ENCODE measurements around the gene CCNT2. TPM values are rescaled to one million over a fixed set of nuclear protein-coding genes. Genes with fewer than 3 reads are reported as not detected.
"Not testable (repeated sequence)": the region's sequence is repeated elsewhere in the genome, so short reads cannot be mapped to it uniquely, and the experiment has no call there.

CCNT2 gene
- total and polyA plus RNA-seq, 2 experiments from 2014 or later, result 13.1 to 41.7 TPM

- no peaks in the 10 kb centered on the region for H3K9me2 ChIP-seq (replicated peaks; ENCODE audit: insufficient read depth)
- peaks cover 12% of the 10 kb centered on the region for H4K20me1 ChIP-seq (ENCODE audit: insufficient read depth, poor library complexity, severe bottlenecking)
- no peak overlapping the region for H3K4me3 ChIP-seq
- no peaks in the 10 kb centered on the region for H3K27me3 ChIP-seq
- no peaks in the 10 kb centered on the region for H3K4me1 ChIP-seq (ENCODE audit: insufficient read depth)
- no peak overlapping the region for H2AFZ ChIP-seq
- no peak for TF ChIP-seq CTCF (IDR thresholded peaks at IDR 0.05; ENCODE audit: poor library complexity)
- peaks cover 9% of the 10 kb centered on the region for H3K79me2 ChIP-seq
- no peaks in the 10 kb centered on the region for H3K9me3 ChIP-seq (ENCODE audit: low read depth)
- 94% methylated on average over 3 of the region's 3 CpGs for WGBS (ENCODE audit: low lambda C conversion rate, missing lambda C conversion rate)
- H3K4me2 ChIP-seq, result no peak overlapping the region
- H3K27ac ChIP-seq, result no peak overlapping the region
- no peaks in the 10 kb centered on the region for H3K36me3 ChIP-seq (replicated peaks; ENCODE audit: insufficient read depth, low read depth)
- DNase-seq (ENCODE audit: low spot score), result no peak
Measured at GRCh38 chr2:134952608-134953007, 34.0 kb downstream of the CCNT2 start.

GRCh38 chr2:134954065-134954464 is 35.4 kb downstream of the CCNT2 start:
- no peaks in the 10 kb centered on the region for H3K9me3 ChIP-seq (ENCODE audit: low read depth)
- no peaks in the 10 kb centered on the region for H3K4me1 ChIP-seq (ENCODE audit: insufficient read depth)
- peaks cover 12% of the 10 kb centered on the region for H4K20me1 ChIP-seq (ENCODE audit: insufficient read depth, poor library complexity, severe bottlenecking)
- WGBS (ENCODE audit: low lambda C conversion rate, missing lambda C conversion rate), result 98% methylated on average over 5 of the region's 5 CpGs
- no peak overlapping the region for H3K4me2 ChIP-seq
- H2AFZ ChIP-seq, result no peak overlapping the region
- no peak overlapping the region for H3K27ac ChIP-seq
- H3K27me3 ChIP-seq, result no peaks in the 10 kb centered on the region
- no peaks in the 10 kb centered on the region for H3K36me3 ChIP-seq (replicated peaks; ENCODE audit: insufficient read depth, low read depth)
- DNase-seq (ENCODE audit: low spot score), result no peak
- H3K9me2 ChIP-seq (replicated peaks; ENCODE audit: insufficient read depth), result no peaks in the 10 kb centered on the region
- no peak overlapping the region for H3K4me3 ChIP-seq
- TF ChIP-seq EZH2 (IDR thresholded peaks at IDR 0.05; ENCODE audit: borderline replicate concordance), result no peak
- TF ChIP-seq EZH2phosphoT487 (IDR thresholded peaks at IDR 0.05; ENCODE audit: low read depth, severe bottlenecking, unreplicated experiment), result no peak
- no peak for TF ChIP-seq CTCF (IDR thresholded peaks at IDR 0.05; ENCODE audit: poor library complexity)
- H3K79me2 ChIP-seq, result peaks cover 8% of the 10 kb centered on the region

GRCh38 chr2:134955744-134956143 is 37.1 kb downstream of the CCNT2 start:
- Histone ChIP-seq H3K27me3 (no peaks in the 10 kb centered on the region), H3K36me3 (replicated peaks; ENCODE audit: insufficient read depth, low read depth) (no peaks in the 10 kb centered on the region), H3K79me2 (peaks cover 3% of the 10 kb centered on the region), H3K27ac (no peak overlapping the region), H3K9me2 (replicated peaks; ENCODE audit: insufficient read depth) (no peaks in the 10 kb centered on the region), H3K4me1 (ENCODE audit: insufficient read depth) (no peaks in the 10 kb centered on the region), H3K4me2 (no peak overlapping the region), H2AFZ (no peak overlapping the region), H4K20me1 (ENCODE audit: insufficient read depth, poor library complexity, severe bottlenecking) (peaks cover 9% of the 10 kb centered on the region), H3K4me3 (no peak overlapping the region), H3K9me3 (ENCODE audit: low read depth) (no peaks in the 10 kb centered on the region)
- TF ChIP-seq EZH2phosphoT487 (IDR thresholded peaks at IDR 0.05; ENCODE audit: low read depth, severe bottlenecking, unreplicated experiment), result no peak
- no peak for TF ChIP-seq EZH2 (IDR thresholded peaks at IDR 0.05; ENCODE audit: borderline replicate concordance)
- no peak for TF ChIP-seq CTCF (IDR thresholded peaks at IDR 0.05; ENCODE audit: poor library complexity)
- WGBS (ENCODE audit: low lambda C conversion rate, missing lambda C conversion rate), result 0% methylated on average over 1 of the region's 1 CpG
- DNase-seq (ENCODE audit: low spot score), result no peak

GRCh38 chr2:134957477-134957876 is 38.9 kb downstream of the CCNT2 start:
- no peak overlapping the region for H3K4me2 ChIP-seq
- TF ChIP-seq EZH2 (IDR thresholded peaks at IDR 0.05; ENCODE audit: borderline replicate concordance) (no peak), EZH2phosphoT487 (IDR thresholded peaks at IDR 0.05; ENCODE audit: low read depth, severe bottlenecking, unreplicated experiment) (no peak), CTCF (IDR thresholded peaks at IDR 0.05; ENCODE audit: poor library complexity) (no peak)
- H3K79me2 ChIP-seq, result no peaks in the 10 kb centered on the region
- H3K9me3 ChIP-seq (ENCODE audit: low read depth), result no peaks in the 10 kb centered on the region
- no peaks in the 10 kb centered on the region for H3K36me3 ChIP-seq (replicated peaks; ENCODE audit: insufficient read depth, low read depth)
- H3K4me1 ChIP-seq (ENCODE audit: insufficient read depth), result no peaks in the 10 kb centered on the region
- no peaks in the 10 kb centered on the region for H3K9me2 ChIP-seq (replicated peaks; ENCODE audit: insufficient read depth)
- no peak overlapping the region for H3K4me3 ChIP-seq
- no peak for DNase-seq (ENCODE audit: low spot score)
- no peak overlapping the region for H3K27ac ChIP-seq
- no peaks in the 10 kb centered on the region for H3K27me3 ChIP-seq
- WGBS (ENCODE audit: low lambda C conversion rate, missing lambda C conversion rate), result 76% methylated on average over 5 of the region's 5 CpGs
- no peak overlapping the region for H2AFZ ChIP-seq
- peaks cover 4% of the 10 kb centered on the region for H4K20me1 ChIP-seq (ENCODE audit: insufficient read depth, poor library complexity, severe bottlenecking)

- not testable (repeated sequence) for H4K20me1 ChIP-seq (ENCODE audit: insufficient read depth, poor library complexity, severe bottlenecking); H3K27me3 ChIP-seq; H3K9me2 ChIP-seq (replicated peaks; ENCODE audit: insufficient read depth); H3K9me3 ChIP-seq (ENCODE audit: low read depth); DNase-seq (ENCODE audit: low spot score); H3K4me3 ChIP-seq; H3K79me2 ChIP-seq; H3K4me1 ChIP-seq (ENCODE audit: insufficient read depth); H3K36me3 ChIP-seq (replicated peaks; ENCODE audit: insufficient read depth, low read depth); H2AFZ ChIP-seq; H3K27ac ChIP-seq; H3K4me2 ChIP-seq
- WGBS (ENCODE audit: low lambda C conversion rate, missing lambda C conversion rate), result 94% methylated on average over 10 of the region's 10 CpGs
Measured at GRCh38 chr2:134967166-134967565, 48.5 kb downstream of the CCNT2 start.

All from hepatocyte (in vitro differentiated cells).